ENCODE data around the gene CD47. TPM values are rescaled to one million over a fixed set of nuclear protein-coding genes. Genes with fewer than 3 reads are reported as not detected.

The CD47 gene
- total and polyA plus RNA-seq, 9 donors = 24.1 to 148 (median 55.8) TPM

DNA sequence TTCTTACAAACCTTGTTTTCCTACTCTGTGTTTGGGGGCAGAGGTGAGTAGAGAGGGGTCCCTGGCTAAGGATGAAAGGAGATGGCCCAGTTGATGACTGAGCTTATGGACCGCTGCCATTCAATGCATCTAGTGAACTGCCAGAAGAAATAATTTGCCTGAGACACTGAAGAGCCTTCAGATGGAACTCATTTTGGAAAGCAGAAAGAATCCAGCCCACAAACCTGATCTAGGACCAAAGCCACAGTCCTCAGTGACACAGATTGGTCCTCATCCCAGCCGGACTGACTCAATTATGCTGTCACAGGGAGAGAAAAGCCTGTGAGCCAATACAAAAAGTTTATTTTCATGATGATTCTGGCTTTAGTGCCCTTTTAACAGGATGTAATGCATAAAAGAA, 82.7 kb downstream of the CD47 start:
- Histone ChIP-seq H3K36me3 (no peaks in the 10 kb centered on the region), H3K9me3 (no peaks in the 10 kb centered on the region), H3K4me3 (no peak overlapping the region), H3K27ac (no peak overlapping the region), H3K27me3 (no peaks in the 10 kb centered on the region), H3K4me1 (ENCODE audit: insufficient read depth) (no peaks in the 10 kb centered on the region)
- intact Hi-C loops (cut with DNase I) = no loop called here
- TF ChIP-seq, protein P1, sequence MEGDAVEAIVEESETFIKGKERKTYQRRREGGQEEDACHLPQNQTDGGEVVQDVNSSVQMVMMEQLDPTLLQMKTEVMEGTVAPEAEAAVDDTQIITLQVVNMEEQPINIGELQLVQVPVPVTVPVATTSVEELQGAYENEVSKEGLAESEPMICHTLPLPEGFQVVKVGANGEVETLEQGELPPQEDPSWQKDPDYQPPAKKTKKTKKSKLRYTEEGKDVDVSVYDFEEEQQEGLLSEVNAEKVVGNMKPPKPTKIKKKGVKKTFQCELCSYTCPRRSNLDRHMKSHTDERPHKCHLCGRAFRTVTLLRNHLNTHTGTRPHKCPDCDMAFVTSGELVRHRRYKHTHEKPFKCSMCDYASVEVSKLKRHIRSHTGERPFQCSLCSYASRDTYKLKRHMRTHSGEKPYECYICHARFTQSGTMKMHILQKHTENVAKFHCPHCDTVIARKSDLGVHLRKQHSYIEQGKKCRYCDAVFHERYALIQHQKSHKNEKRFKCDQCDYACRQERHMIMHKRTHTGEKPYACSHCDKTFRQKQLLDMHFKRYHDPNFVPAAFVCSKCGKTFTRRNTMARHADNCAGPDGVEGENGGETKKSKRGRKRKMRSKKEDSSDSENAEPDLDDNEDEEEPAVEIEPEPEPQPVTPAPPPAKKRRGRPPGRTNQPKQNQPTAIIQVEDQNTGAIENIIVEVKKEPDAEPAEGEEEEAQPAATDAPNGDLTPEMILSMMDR (IDR thresholded peaks at IDR 0.05) = no peak
- TF ChIP-seq POLR2A (IDR thresholded peaks at IDR 0.05) (no peak), EP300 (IDR thresholded peaks at IDR 0.05) (no peak)
- DNase-seq = no peak
- 80 to 95% (median 93%) methylated on average over 2 of the region's 2 CpGs for WGBS, 3 donors

DNA sequence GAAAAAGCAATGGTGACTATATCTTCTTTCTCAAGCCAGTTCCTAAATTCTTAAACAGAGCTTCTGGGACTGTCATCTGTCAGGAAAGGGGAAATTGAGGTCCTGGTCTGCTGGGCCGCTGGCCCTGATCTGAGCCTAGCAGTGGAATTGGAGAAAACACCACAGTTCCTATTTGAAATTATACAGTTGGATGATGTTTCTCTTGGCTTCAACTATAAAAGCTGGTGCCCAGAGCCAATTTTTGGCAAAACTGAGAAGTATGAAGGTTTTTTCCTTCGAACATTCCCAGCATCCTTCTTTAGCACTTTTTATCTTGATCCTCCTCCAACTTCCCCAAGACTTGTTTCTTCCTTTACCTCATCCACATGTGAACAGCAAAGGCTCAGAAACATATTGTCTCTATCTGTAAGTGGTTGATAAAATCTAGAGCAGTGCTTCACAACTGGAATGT, 83.9 kb downstream of the CD47 start:
- Histone ChIP-seq H3K27ac (no peak overlapping the region), H3K4me1 (ENCODE audit: insufficient read depth) (no peaks in the 10 kb centered on the region), H3K9me3 (no peaks in the 10 kb centered on the region), H3K36me3 (no peaks in the 10 kb centered on the region), H3K27me3 (no peaks in the 10 kb centered on the region), H3K4me3 (no peak overlapping the region)
- intact Hi-C loops (cut with DNase I) = no loop called here
- WGBS, 3 donors = 1 to 11% (median 5%) methylated on average over 2 of the region's 2 CpGs
- TF ChIP-seq EP300 (IDR thresholded peaks at IDR 0.05) = no peak
- TF ChIP-seq, protein P1 (IDR thresholded peaks at IDR 0.05) = no peak
- no peak for TF ChIP-seq POLR2A (IDR thresholded peaks at IDR 0.05)
- no peak for DNase-seq

GRCh38 chr3:108006077-108006771, 84.6 kb downstream of the CD47 start:
- intact Hi-C loops (cut with DNase I) = no loop called here
- H3K4me3 ChIP-seq = no peak overlapping the region
- H3K27me3 ChIP-seq = no peaks in the 10 kb centered on the region
- no peaks in the 10 kb centered on the region for H3K9me3 ChIP-seq
- WGBS, 3 donors = 18 to 24% (median 22%) methylated on average over 11 of the region's 11 CpGs
- no peaks in the 10 kb centered on the region for H3K4me1 ChIP-seq (ENCODE audit: insufficient read depth)
- no peaks in the 10 kb centered on the region for H3K36me3 ChIP-seq
- no peak overlapping the region for H3K27ac ChIP-seq
- TF ChIP-seq, protein P1 (IDR thresholded peaks at IDR 0.05) = no peak
- TF ChIP-seq EP300 (IDR thresholded peaks at IDR 0.05) = no peak
- TF ChIP-seq POLR2A (IDR thresholded peaks at IDR 0.05) = no peak
- DNase-seq = no peak

DNA sequence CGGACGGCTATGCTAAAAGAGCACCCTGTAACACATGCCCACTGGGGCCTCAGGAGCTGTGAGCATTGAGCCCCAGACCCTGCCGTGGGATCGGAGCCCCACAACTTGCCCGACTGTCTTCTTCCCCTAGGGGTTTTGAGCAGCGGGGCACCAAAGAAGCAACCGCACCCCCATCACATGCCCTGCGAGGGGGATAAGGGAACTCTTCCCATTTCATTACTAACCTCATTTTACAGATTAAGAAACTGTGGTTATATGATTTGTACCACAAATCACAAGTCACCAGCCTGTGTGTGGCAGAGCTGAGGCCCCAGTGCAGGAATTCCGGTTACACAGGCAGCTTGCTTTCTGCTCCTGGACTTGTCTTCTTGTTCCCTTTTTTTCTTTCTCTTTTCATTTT, 86.2 kb downstream of the CD47 start:
- no peak for TF ChIP-seq POLR2A (IDR thresholded peaks at IDR 0.05)
- no peak for TF ChIP-seq EP300 (IDR thresholded peaks at IDR 0.05)
- TF ChIP-seq, protein P1 (IDR thresholded peaks at IDR 0.05) = no peak
- no peak for DNase-seq
- 92 to 95% (median 92%) methylated on average over 9 of the region's 9 CpGs for WGBS, 3 donors
- no peak overlapping the region for H3K4me3 ChIP-seq
- intact Hi-C loops (cut with DNase I) = no loop called here
- H3K9me3 ChIP-seq = no peaks in the 10 kb centered on the region
- H3K27ac ChIP-seq = no peak overlapping the region
- H3K27me3 ChIP-seq = no peaks in the 10 kb centered on the region
- H3K4me1 ChIP-seq (ENCODE audit: insufficient read depth) = no peaks in the 10 kb centered on the region
- H3K36me3 ChIP-seq = no peaks in the 10 kb centered on the region
